ENCODE data around the gene MAGEA9. TPM values are rescaled to one million over a fixed set of nuclear protein-coding genes. Genes with fewer than 3 reads are reported as not detected.
A peak's percentile ranks its signal among the peaks of the same experiment; 100 is the strongest.
"Not testable (repeated sequence)": the region's sequence is repeated elsewhere in the genome, so short reads cannot be mapped to it uniquely, and the experiment has no call there.

The MAGEA9 gene
- not detected for total RNA-seq
- total RNA-seq (2013): not detected

GRCh38 chrX:149781727-149782126 lies at the start of gene MAGEA9:
TSS of gene MAGEA9 (plus strand) at chrX:149781930. CDS start at chrX:149786211, 4,281 bp downstream.
- H3K9me3 ChIP-seq (ENCODE audit: control insufficient read depth, insufficient read depth, low read length); H3K27me3 ChIP-seq (ENCODE audit: control insufficient read depth, insufficient read depth, low read length); H3K36me3 Mint-ChIP-seq; H3K4me3 ChIP-seq (ENCODE audit: low read length); H3K27ac ChIP-seq (ENCODE audit: low read length); ATAC-seq; H3K4me1 Mint-ChIP-seq; H3K4me1 ChIP-seq (ENCODE audit: control insufficient read depth, insufficient read depth, low read length); H3K27ac Mint-ChIP-seq; intact Hi-C loops (cut with micrococcal nuclease); DNase-seq; H3K27me3 Mint-ChIP-seq (ENCODE audit: low read depth in 2 of 2); H3K36me3 ChIP-seq (ENCODE audit: control insufficient read depth, insufficient read depth, low read length); H3K9me3 Mint-ChIP-seq; H3K4me3 Mint-ChIP-seq: not testable (repeated sequence)
- no CpG with 5 or more reads among the region's 14 CpGs for WGBS (ENCODE audit: insufficient coverage)

- H3K36me3 ChIP-seq (ENCODE audit: control insufficient read depth, insufficient read depth, low read length); H3K4me1 ChIP-seq (ENCODE audit: control insufficient read depth, insufficient read depth, low read length); H3K9me3 ChIP-seq (ENCODE audit: control insufficient read depth, insufficient read depth, low read length); H3K4me1 Mint-ChIP-seq; ATAC-seq; H3K9me3 Mint-ChIP-seq; H3K4me3 Mint-ChIP-seq; intact Hi-C loops (cut with micrococcal nuclease); DNase-seq; H3K27me3 ChIP-seq (ENCODE audit: control insufficient read depth, insufficient read depth, low read length); H3K4me3 ChIP-seq (ENCODE audit: low read length); H3K36me3 Mint-ChIP-seq; H3K27ac ChIP-seq (ENCODE audit: low read length); H3K27ac Mint-ChIP-seq; H3K27me3 Mint-ChIP-seq (ENCODE audit: low read depth in 2 of 2): not testable (repeated sequence)
- no CpG with 5 or more reads among the region's 6 CpGs for WGBS (ENCODE audit: insufficient coverage)
Measured at GRCh38 chrX:149742269-149742668, 39.5 kb upstream of the MAGEA9 start.

GRCh38 chrX:149746390-149747007 lies 35.2 kb upstream of the MAGEA9 start:
- H3K4me1 ChIP-seq (ENCODE audit: control insufficient read depth, insufficient read depth, low read length); H3K36me3 Mint-ChIP-seq; H3K4me1 Mint-ChIP-seq; DNase-seq; H3K9me3 ChIP-seq (ENCODE audit: control insufficient read depth, insufficient read depth, low read length); H3K27ac Mint-ChIP-seq; H3K27me3 Mint-ChIP-seq (ENCODE audit: low read depth in 2 of 2); H3K4me3 Mint-ChIP-seq; H3K36me3 ChIP-seq (ENCODE audit: control insufficient read depth, insufficient read depth, low read length); H3K9me3 Mint-ChIP-seq; intact Hi-C loops (cut with micrococcal nuclease); H3K27ac ChIP-seq (ENCODE audit: low read length); H3K4me3 ChIP-seq (ENCODE audit: low read length); H3K27me3 ChIP-seq (ENCODE audit: control insufficient read depth, insufficient read depth, low read length): not testable (repeated sequence)
- WGBS (ENCODE audit: insufficient coverage): no CpG with 5 or more reads among the region's 6 CpGs
- peak in 1 of 3 donors; percentile 33 for ATAC-seq

- H3K27me3 ChIP-seq (ENCODE audit: control insufficient read depth, insufficient read depth, low read length): no peaks in the 10 kb centered on the region
- peaks cover 0 to 20% of the 10 kb centered on the region in 2 donors for H3K27me3 Mint-ChIP-seq (ENCODE audit: low read depth in 2 of 2)
- no peaks in the 10 kb centered on the region for H3K9me3 Mint-ChIP-seq
- H3K36me3 Mint-ChIP-seq: no peaks in the 10 kb centered on the region
- H3K4me1 Mint-ChIP-seq: no peaks in the 10 kb centered on the region
- H3K9me3 ChIP-seq (ENCODE audit: control insufficient read depth, insufficient read depth, low read length): no peaks in the 10 kb centered on the region
- no peak for DNase-seq
- H3K4me3 Mint-ChIP-seq: no peak overlapping the region
- H3K4me1 ChIP-seq (ENCODE audit: control insufficient read depth, insufficient read depth, low read length): no peaks in the 10 kb centered on the region
- no peak overlapping the region for H3K27ac ChIP-seq (ENCODE audit: low read length)
- no peak overlapping the region for H3K4me3 ChIP-seq (ENCODE audit: low read length)
- H3K36me3 ChIP-seq (ENCODE audit: control insufficient read depth, insufficient read depth, low read length): no peaks in the 10 kb centered on the region
- WGBS (ENCODE audit: insufficient coverage): 84% methylated on average over 7 of the region's 8 CpGs
- no peak for TF ChIP-seq CTCF (IDR thresholded peaks at IDR 0.05)
- no peak for ATAC-seq
- no peak overlapping the region for H3K27ac Mint-ChIP-seq
- intact Hi-C loops (cut with micrococcal nuclease): no loop called here
Measured at GRCh38 chrX:149757206-149758067, 24.3 kb upstream of the MAGEA9 start.
